Thyroid gland (tissue), 4 donors: Measurements from ENCODE around the gene TMEM175. TPM values are rescaled to one million over a fixed set of nuclear protein-coding genes. Genes with fewer than 3 reads are reported as not detected.

ENCODE experiments used
- DNase-seq, 2 donors: peaks; one replicate each; pipeline ENCODE4 v3.0.0-alpha.2; 2019
- H3K27ac ChIP-seq, 3 donors: fragments of 200-600 bp; sonication (generic); 1 replicate in 2 of 3; 2 replicates in 1 of 3; pipeline ENCODE4 v1.5.1; 2016 to 2019; ENCODE audit warnings: mild to moderate bottlenecking in 1 of 3, moderate library complexity in 1 of 3
- H3K27me3 ChIP-seq: fragments of 200-600 bp; sonication (generic); one replicate; pipeline ENCODE4 v1.5.1; 2019
- H3K36me3 ChIP-seq, 2 donors: fragments of 200-600 bp; sonication (generic); one replicate each; pipeline ENCODE4 v1.5.1; 2016 to 2019
- H3K4me1 ChIP-seq, 2 donors: fragments of 200-600 bp; sonication (generic); one replicate each; pipeline ENCODE4 v1.5.1; 2017 to 2019
- H3K4me3 ChIP-seq, 3 donors: fragments of 200-600 bp; sonication (generic); replicated peaks in 1 of 3; 1 replicate in 2 of 3; 2 replicates in 1 of 3; pipeline ENCODE4 v1.5.1; 2016; ENCODE audit warnings: mild to moderate bottlenecking in 1 of 3
- H3K9me3 ChIP-seq: fragments of 200-600 bp; sonication (generic); one replicate; pipeline ENCODE4 v1.5.1; 2017
- POLR2A ChIP-seq, 2 donors: fragments of 450-650 bp; IDR thresholded peaks; one replicate each; pipeline ENCODE4 v1.6.1; 2017; ENCODE audit warnings: antibody characterized with exemption in 2 of 2, mild to moderate bottlenecking in 2 of 2, moderate library complexity in 1 of 2
- WGBS, 2 donors: methylation state at CpG; one replicate each; pipeline ENCODE4 v1.1.5; 2017; 5-methylcytosine and 5-hydroxymethylcytosine counted together
- intact Hi-C: fragments of 100-400 bp; cut with DNase I; formaldehyde crosslinking; loops from one replicate; pipeline ENCODE4 v1.15.1; 2023
- total RNA-seq, 4 donors: library from RNA; depleted of rRNA; stranded (reverse); fragments of >200 nt; gene quantifications; one replicate each; pipeline ENCODE4 v1.2.3, GENCODE V29; 2016
- TF ChIP-seq, protein P1 (sequence below), 6 experiments: fragments of 200-600 bp in 3 of 6; fragments of 450-650 bp in 3 of 6; sonication (generic) in 3 of 6; IDR thresholded peaks; one replicate each; pipeline ENCODE4 v1.5.1; 2016 to 2019; ENCODE audit warnings: antibody characterized with exemption in 6 of 6, mild to moderate bottlenecking in 2 of 6, inconsistent platforms in 1 of 6, moderate library complexity in 1 of 6

TMEM175 gene
- total RNA-seq, 4 donors from 2014 or later = 33.6 to 63.9 (median 40.4) TPM

GRCh38 chr4:921830-922331 lies 10.4 kb upstream of the TMEM175 start:
- no peak overlapping the region for H3K27ac ChIP-seq
- H3K27me3 ChIP-seq = no peaks in the 10 kb centered on the region
- H3K36me3 ChIP-seq = no peaks in the 10 kb centered on the region
- no peak for DNase-seq
- no peaks in the 10 kb centered on the region for H3K9me3 ChIP-seq
- intact Hi-C loops = no loop called here
- TF ChIP-seq POLR2A (IDR thresholded peaks at IDR 0.05) = no peak
- TF ChIP-seq, protein P1, sequence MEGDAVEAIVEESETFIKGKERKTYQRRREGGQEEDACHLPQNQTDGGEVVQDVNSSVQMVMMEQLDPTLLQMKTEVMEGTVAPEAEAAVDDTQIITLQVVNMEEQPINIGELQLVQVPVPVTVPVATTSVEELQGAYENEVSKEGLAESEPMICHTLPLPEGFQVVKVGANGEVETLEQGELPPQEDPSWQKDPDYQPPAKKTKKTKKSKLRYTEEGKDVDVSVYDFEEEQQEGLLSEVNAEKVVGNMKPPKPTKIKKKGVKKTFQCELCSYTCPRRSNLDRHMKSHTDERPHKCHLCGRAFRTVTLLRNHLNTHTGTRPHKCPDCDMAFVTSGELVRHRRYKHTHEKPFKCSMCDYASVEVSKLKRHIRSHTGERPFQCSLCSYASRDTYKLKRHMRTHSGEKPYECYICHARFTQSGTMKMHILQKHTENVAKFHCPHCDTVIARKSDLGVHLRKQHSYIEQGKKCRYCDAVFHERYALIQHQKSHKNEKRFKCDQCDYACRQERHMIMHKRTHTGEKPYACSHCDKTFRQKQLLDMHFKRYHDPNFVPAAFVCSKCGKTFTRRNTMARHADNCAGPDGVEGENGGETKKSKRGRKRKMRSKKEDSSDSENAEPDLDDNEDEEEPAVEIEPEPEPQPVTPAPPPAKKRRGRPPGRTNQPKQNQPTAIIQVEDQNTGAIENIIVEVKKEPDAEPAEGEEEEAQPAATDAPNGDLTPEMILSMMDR (IDR thresholded peaks at IDR 0.05) = no peak
- no peak overlapping the region for H3K4me3 ChIP-seq
- 92 to 96% methylated on average over 17 of the region's 17 CpGs for WGBS, 2 donors
- H3K4me1 ChIP-seq = peaks cover 0 to 7% of the 10 kb centered on the region in 2 donors

- no peaks in the 10 kb centered on the region for H3K36me3 ChIP-seq
- no peak overlapping the region for H3K27ac ChIP-seq
- WGBS, 2 donors = 71 to 80% methylated on average over 15 to 17 of the region's 18 CpGs
- TF ChIP-seq, protein P1 (IDR thresholded peaks at IDR 0.05) = no peak
- TF ChIP-seq POLR2A (IDR thresholded peaks at IDR 0.05) = no peak
- intact Hi-C loops = no loop called here
- no peaks in the 10 kb centered on the region for H3K9me3 ChIP-seq
- no peaks in the 10 kb centered on the region for H3K27me3 ChIP-seq
- peaks cover 0 to 16% of the 10 kb centered on the region in 2 donors for H3K4me1 ChIP-seq
- no peak for DNase-seq
- H3K4me3 ChIP-seq = no peak overlapping the region
Observed at GRCh38 chr4:924107-925096, 7.9 kb upstream of the TMEM175 start.

DNA sequence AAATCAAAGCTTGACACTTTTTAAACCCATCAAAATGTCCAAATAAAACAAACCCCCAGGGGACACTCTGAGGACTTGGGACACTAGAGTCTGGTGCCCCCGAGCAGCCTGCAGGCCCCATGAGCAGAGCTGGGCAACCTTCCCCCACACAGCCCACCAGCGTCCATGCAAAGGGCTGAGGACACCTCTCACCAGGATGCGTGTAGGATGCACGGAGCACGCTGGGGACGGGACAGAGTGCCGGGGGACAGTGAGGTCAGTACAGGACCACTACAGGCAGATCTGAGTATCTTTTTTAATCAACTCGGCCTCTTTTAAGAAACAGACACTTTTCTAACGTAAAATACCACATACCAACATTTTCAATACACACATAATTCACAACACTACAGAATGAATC lies 7.1 kb upstream of the TMEM175 start:
- 86 to 87% methylated on average over 9 of the region's 9 CpGs for WGBS, 2 donors
- no peak overlapping the region for H3K27ac ChIP-seq
- no peaks in the 10 kb centered on the region for H3K9me3 ChIP-seq
- intact Hi-C loops = no loop called here
- H3K4me3 ChIP-seq = no peak overlapping the region
- H3K27me3 ChIP-seq = no peaks in the 10 kb centered on the region
- no peak for TF ChIP-seq POLR2A (IDR thresholded peaks at IDR 0.05)
- TF ChIP-seq, protein P1 (IDR thresholded peaks at IDR 0.05) = no peak
- no peak for DNase-seq
- H3K36me3 ChIP-seq = no peaks in the 10 kb centered on the region
- H3K4me1 ChIP-seq = peaks cover 0 to 24% of the 10 kb centered on the region in 2 donors

- DNase-seq = no peak
- intact Hi-C loops = no loop called here
- Histone ChIP-seq H3K27me3 (no peaks in the 10 kb centered on the region), H3K9me3 (no peaks in the 10 kb centered on the region), H3K4me1 (peaks cover 5 to 30% of the 10 kb centered on the region in 2 donors), H3K27ac (no peak overlapping the region), H3K4me3 (no peak overlapping the region), H3K36me3 (no peaks in the 10 kb centered on the region)
- no peak for TF ChIP-seq POLR2A (IDR thresholded peaks at IDR 0.05)
- TF ChIP-seq, protein P1 (IDR thresholded peaks at IDR 0.05) = no peak
- WGBS, 2 donors = 83 to 90% methylated on average over 25 to 26 of the region's 26 CpGs
Observed at GRCh38 chr4:925771-926500, 6.3 kb upstream of the TMEM175 start.
